Activated CD8-positive, alpha-beta T cell treated with anti-CD3 and anti-CD28 coated beads for 36 hours (primary cell): ENCODE results near the gene PMCH. TPM values are rescaled to one million over a fixed set of nuclear protein-coding genes. Genes with fewer than 3 reads are reported as not detected.

Experiments
- ATAC-seq: fragments of 200-7000 bp; cut with Tn5 transposase; one replicate; pipeline ENCODE4 v1.10.0; 2021; ENCODE audit warnings: mild to moderate bottlenecking, moderate library complexity
- CTCF ChIA-PET: fragments of 350-600 bp; sonication (Branson Sonifier 250); formaldehyde crosslinking; loops from one replicate; lab custom pipeline; 2021; ENCODE audit warnings: antibody characterized with exemption; lab: Charles Lee
- POLR2A ChIA-PET: fragments of 350-600 bp; sonication (Branson Sonifier 250); formaldehyde crosslinking; loops from one replicate; lab custom pipeline; 2021; ENCODE audit warnings: antibody characterized with exemption; lab: Charles Lee
- DNase-seq: peaks from one replicate; pipeline ENCODE4 v3.0.0-alpha.2; 2020
- H3K27ac Mint-ChIP-seq: one replicate; pipeline ENCODE4 v1.8.0; 2021; ENCODE audit warnings: mild to moderate bottlenecking, mixed read lengths
- H3K27me3 Mint-ChIP-seq: one replicate; pipeline ENCODE4 v1.8.0; 2021; ENCODE audit warnings: mixed read lengths
- H3K36me3 Mint-ChIP-seq: one replicate; pipeline ENCODE4 v1.8.0; 2021; ENCODE audit warnings: low read depth, mixed read lengths
- H3K4me1 Mint-ChIP-seq: one replicate; pipeline ENCODE4 v1.8.0; 2021; ENCODE audit warnings: low read depth, mixed read lengths
- H3K4me3 Mint-ChIP-seq: one replicate; pipeline ENCODE4 v1.8.0; 2021; ENCODE audit warnings: mild to moderate bottlenecking, moderate library complexity, mixed read lengths
- H3K9me3 Mint-ChIP-seq: one replicate; pipeline ENCODE4 v1.8.0; 2021; ENCODE audit warnings: mixed read lengths
- intact Hi-C: fragments of 100-400 bp; cut with micrococcal nuclease; formaldehyde crosslinking; loops from one replicate; pipeline ENCODE4 v1.10.0; 2022
- total RNA-seq, 2 experiments: library from RNA; stranded (reverse); gene quantifications; one replicate each; pipeline ENCODE4 v1.2.3, GENCODE V29; 2021
- TF ChIP-seq, protein P1 (sequence below): fragments of 200-600 bp; IDR thresholded peaks from one replicate; pipeline ENCODE4 v1.8.0; 2022; ENCODE audit warnings: antibody characterized with exemption, mild to moderate bottlenecking

PMCH gene
- total RNA-seq, 2 experiments from 2014 or later: not detected

DNA sequence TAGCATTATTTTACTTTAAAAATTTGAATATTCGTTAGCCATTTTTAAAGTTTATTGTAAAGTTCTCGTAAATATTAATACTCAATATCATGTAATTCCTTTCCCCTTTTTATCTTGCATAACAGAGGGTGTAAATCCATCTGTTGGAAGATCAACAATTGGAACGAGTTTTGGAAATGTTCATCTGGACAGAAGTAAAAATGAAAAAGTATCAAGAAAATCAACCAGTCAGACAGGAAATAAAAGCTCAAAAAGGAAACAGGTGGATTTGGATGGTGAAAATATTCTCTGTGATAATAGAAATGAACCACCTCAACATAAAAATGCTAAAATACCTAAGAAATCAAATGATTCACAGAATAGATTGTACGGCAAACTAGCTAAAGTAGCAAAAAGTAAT, 1.8 kb downstream of the PMCH start:
- no peak for DNase-seq

DNA sequence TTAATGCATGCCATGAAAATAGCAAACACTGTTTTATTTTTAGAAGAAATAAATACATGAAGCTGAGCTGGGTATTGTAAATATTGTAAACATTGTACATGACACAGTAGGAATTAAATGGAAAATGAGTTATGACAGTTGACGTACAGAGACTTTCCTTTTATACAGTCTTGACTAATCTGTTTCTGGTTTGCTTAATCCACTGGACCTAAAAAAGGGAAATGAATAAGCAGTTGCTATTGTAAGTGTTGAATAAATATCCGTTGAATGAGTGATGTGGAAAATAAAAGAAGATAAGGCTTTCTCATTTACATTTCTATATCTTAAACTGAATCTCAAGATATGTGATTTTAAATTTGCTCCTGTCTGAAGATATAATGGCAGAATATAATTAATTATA, 15.0 kb downstream of the PMCH start:
- Mint-ChIP-seq H3K27me3 (no peaks in the 10 kb centered on the region), H3K9me3 (no peaks in the 10 kb centered on the region), H3K36me3 (peaks cover 4% of the 10 kb centered on the region), H3K27ac (no peak overlapping the region), H3K4me3 (no peak overlapping the region), H3K4me1 (no peaks in the 10 kb centered on the region)
- ATAC-seq (no peak), DNase-seq (no peak)
- TF ChIP-seq, protein P1, sequence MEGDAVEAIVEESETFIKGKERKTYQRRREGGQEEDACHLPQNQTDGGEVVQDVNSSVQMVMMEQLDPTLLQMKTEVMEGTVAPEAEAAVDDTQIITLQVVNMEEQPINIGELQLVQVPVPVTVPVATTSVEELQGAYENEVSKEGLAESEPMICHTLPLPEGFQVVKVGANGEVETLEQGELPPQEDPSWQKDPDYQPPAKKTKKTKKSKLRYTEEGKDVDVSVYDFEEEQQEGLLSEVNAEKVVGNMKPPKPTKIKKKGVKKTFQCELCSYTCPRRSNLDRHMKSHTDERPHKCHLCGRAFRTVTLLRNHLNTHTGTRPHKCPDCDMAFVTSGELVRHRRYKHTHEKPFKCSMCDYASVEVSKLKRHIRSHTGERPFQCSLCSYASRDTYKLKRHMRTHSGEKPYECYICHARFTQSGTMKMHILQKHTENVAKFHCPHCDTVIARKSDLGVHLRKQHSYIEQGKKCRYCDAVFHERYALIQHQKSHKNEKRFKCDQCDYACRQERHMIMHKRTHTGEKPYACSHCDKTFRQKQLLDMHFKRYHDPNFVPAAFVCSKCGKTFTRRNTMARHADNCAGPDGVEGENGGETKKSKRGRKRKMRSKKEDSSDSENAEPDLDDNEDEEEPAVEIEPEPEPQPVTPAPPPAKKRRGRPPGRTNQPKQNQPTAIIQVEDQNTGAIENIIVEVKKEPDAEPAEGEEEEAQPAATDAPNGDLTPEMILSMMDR: no peak
- ChIA-PET POLR2A (no interaction called here), CTCF (interaction anchor here (1.2 kb wide), 1 partner anchor 13 kb away, joined by 4 read pairs; no protein-coding TSS in a partner anchor)
- intact Hi-C loops: no loop called here

More for the DNA sequence above, 1.8 kb downstream of the PMCH start:
- TF ChIP-seq, protein P1: no peak
- H3K27me3 Mint-ChIP-seq: no peaks in the 10 kb centered on the region
- H3K4me1 Mint-ChIP-seq: peaks cover 15% of the 10 kb centered on the region
- ChIA-PET POLR2A (no interaction called here), CTCF (no interaction called here)
- peaks cover 5% of the 10 kb centered on the region for H3K36me3 Mint-ChIP-seq
- no peak for ATAC-seq
- H3K27ac Mint-ChIP-seq: no peak overlapping the region
- intact Hi-C loops: no loop called here
- no peak overlapping the region for H3K4me3 Mint-ChIP-seq
- no peaks in the 10 kb centered on the region for H3K9me3 Mint-ChIP-seq

DNA sequence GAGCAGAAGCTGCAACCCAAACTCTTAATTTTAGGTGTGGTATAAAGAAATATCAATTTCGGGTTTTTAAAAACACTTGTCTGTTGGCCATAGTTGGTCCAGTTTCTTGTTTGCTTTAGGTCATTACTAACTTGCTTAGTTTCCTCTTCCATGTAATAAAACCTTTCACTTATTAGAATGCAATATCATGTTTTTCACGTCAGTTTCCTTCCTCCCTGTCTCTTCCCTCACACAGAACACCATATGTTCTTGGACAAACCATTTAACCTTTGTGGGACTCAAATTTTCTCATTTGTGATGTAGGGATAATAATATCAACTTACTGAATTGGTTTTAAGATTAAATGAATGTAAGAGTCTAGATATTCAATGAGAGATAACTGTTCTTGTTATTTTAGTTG, 22.9 kb downstream of the PMCH start:
- TF ChIP-seq, protein P1: no peak
- ChIA-PET POLR2A (no interaction called here), CTCF (interaction anchor here (0.8 kb wide), 1 partner anchor 14 kb away, joined by 3 read pairs; no protein-coding TSS in a partner anchor)
- ATAC-seq (no peak), DNase-seq (no peak)
- Mint-ChIP-seq H3K36me3 (peaks cover 5% of the 10 kb centered on the region), H3K9me3 (no peaks in the 10 kb centered on the region), H3K4me3 (no peak overlapping the region), H3K4me1 (no peaks in the 10 kb centered on the region), H3K27me3 (no peaks in the 10 kb centered on the region), H3K27ac (no peak overlapping the region)
- intact Hi-C loops: loop anchor here (10.0 kb wide), 1 partner anchor 310 kb away; the partner anchor contains the start of gene IGF1

DNA sequence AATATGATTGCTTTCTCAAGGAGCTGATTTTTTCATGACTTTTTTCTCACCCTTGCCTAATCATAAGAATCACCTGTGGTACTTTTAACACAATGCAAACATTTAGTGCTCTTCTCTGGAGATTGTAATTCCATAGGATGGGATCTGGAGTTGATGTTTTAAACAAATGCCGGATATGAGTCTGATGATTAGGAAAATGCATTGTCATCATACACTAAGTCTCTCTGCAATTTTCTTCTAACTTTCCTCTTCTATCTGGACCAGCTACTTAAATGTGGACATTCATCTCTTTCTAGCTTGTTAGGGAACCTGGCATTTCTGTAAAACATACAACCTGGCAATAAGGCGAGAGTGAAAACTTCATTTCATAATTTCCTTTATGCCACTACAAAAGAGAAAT, 23.5 kb downstream of the PMCH start:
- H3K36me3 Mint-ChIP-seq: peaks cover 5% of the 10 kb centered on the region
- intact Hi-C loops: loop anchor here (10.0 kb wide), 1 partner anchor 311 kb away; the partner anchor contains the start of gene IGF1
- H3K4me3 Mint-ChIP-seq: no peak overlapping the region
- CTCF ChIA-PET: no interaction called here
- POLR2A ChIA-PET: no interaction called here
- no peaks in the 10 kb centered on the region for H3K27me3 Mint-ChIP-seq
- ATAC-seq (no peak), DNase-seq (no peak)
- TF ChIP-seq, protein P1: no peak
- H3K27ac Mint-ChIP-seq: no peak overlapping the region
- H3K9me3 Mint-ChIP-seq: no peaks in the 10 kb centered on the region
- no peaks in the 10 kb centered on the region for H3K4me1 Mint-ChIP-seq

DNA sequence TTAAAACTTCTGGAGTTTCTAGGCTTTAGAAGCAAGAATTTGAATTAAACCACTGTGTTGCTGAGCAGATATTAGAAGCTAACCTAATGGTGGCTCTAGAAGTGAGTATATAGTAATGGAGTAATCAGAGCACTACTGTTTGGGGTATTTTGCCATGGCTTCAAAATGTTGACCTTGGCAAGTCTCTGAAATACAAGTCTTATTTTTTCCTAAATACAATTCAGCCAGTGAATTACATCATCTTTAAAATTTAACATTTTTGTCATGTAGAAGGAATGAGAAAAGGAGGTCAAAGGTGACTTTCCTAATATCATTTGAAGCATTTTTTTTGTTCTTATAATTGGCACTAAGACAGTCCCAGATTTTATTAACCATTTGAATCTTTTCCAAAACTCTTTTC, 25.2 kb downstream of the PMCH start:
- ChIA-PET CTCF (no interaction called here), POLR2A (no interaction called here)
- TF ChIP-seq, protein P1: no peak
- intact Hi-C loops: loop anchor here (10.0 kb wide), 1 partner anchor 312 kb away; the partner anchor contains the start of gene IGF1
- no peak for ATAC-seq
- H3K4me3 Mint-ChIP-seq: no peak overlapping the region
- no peak for DNase-seq
- H3K36me3 Mint-ChIP-seq: peaks cover 5% of the 10 kb centered on the region
- no peaks in the 10 kb centered on the region for H3K9me3 Mint-ChIP-seq
- peaks cover 9% of the 10 kb centered on the region for H3K4me1 Mint-ChIP-seq
- no peaks in the 10 kb centered on the region for H3K27me3 Mint-ChIP-seq
- H3K27ac Mint-ChIP-seq: no peak overlapping the region
